Measurements from ENCODE around the gene POMZP3.
A peak's percentile ranks its signal among the peaks of the same experiment; 100 is the strongest.
"Not testable (repeated sequence)": the region's sequence is repeated elsewhere in the genome, so short reads cannot be mapped to it uniquely, and the experiment has no call there.

The POMZP3 gene

GRCh38 chr7:76626989-76627642, at the start of gene POMZP3:
POMZP3 (minus strand) TSS chr7:76627279; CDS start chr7:76626064, 1,215 bp downstream.
- peak in 18 of 56 donors; percentile 14 to 69 (median 31) for DNase-seq

- DNase-seq = not testable (repeated sequence)
Measured at GRCh38 chr7:76675783-76676182, 48.7 kb upstream of the POMZP3 start.

GRCh38 chr7:76673346-76673745, 46.3 kb upstream of the POMZP3 start:
- not testable (repeated sequence) for DNase-seq

GRCh38 chr7:76659212-76659611, 32.1 kb upstream of the POMZP3 start:
- DNase-seq = not testable (repeated sequence)

GRCh38 chr7:76656425-76656824, 29.3 kb upstream of the POMZP3 start:
- DNase-seq = not testable (repeated sequence)

- DNase-seq = not testable (repeated sequence)
Measured at GRCh38 chr7:76642620-76643019, 15.5 kb upstream of the POMZP3 start.

GRCh38 chr7:76637061-76637691, 10.1 kb upstream of the POMZP3 start:
- not testable (repeated sequence) for DNase-seq

GRCh38 chr7:76626581-76626980, 498 bp downstream of the POMZP3 start:
- DNase-seq = peak in 2 of 56 donors; percentile 1 to 8

- not testable (repeated sequence) for DNase-seq
Measured at GRCh38 chr7:76619439-76620190, 7.5 kb downstream of the POMZP3 start.

- peak in 4 of 56 donors; percentile 4 to 43 (median 13) for DNase-seq
Measured at GRCh38 chr7:76613783-76614182, 13.3 kb downstream of the POMZP3 start.

- DNase-seq = not testable (repeated sequence)
Measured at GRCh38 chr7:76612232-76612631, 14.8 kb downstream of the POMZP3 start.

GRCh38 chr7:76609864-76610263, 17.2 kb downstream of the POMZP3 start:
- not testable (repeated sequence) for DNase-seq

- DNase-seq = not testable (repeated sequence)
Measured at GRCh38 chr7:76608469-76608868, 18.6 kb downstream of the POMZP3 start.

GRCh38 chr7:76606027-76606426, 21.1 kb downstream of the POMZP3 start:
- peak in 22 of 56 donors; percentile 7 to 70 (median 38) for DNase-seq

- DNase-seq = not testable (repeated sequence)
Measured at GRCh38 chr7:76600650-76601049, 26.4 kb downstream of the POMZP3 start.

- DNase-seq = not testable (repeated sequence)
Measured at GRCh38 chr7:76600116-76600482, 27.0 kb downstream of the POMZP3 start.

GRCh38 chr7:76598590-76599264, 28.4 kb downstream of the POMZP3 start:
- DNase-seq = not testable (repeated sequence)

- not testable (repeated sequence) for DNase-seq
Measured at GRCh38 chr7:76597288-76597687, 29.8 kb downstream of the POMZP3 start.

GRCh38 chr7:76592694-76593093, 34.4 kb downstream of the POMZP3 start:
- DNase-seq = not testable (repeated sequence)

GRCh38 chr7:76591602-76592304, 35.3 kb downstream of the POMZP3 start:
- DNase-seq = not testable (repeated sequence)

- DNase-seq = not testable (repeated sequence)
Measured at GRCh38 chr7:76591033-76591432, 36.0 kb downstream of the POMZP3 start.

Measured in amygdala (tissue), 56 donors.